GM12873 (cell line): ENCODE results near the gene CCDC197.

Experiments
- CTCF ChIP-seq: IDR thresholded peaks from 2 replicates; pipeline ENCODE4 v1.5.1; 2012; ENCODE audit warnings: low read depth, mild to moderate bottlenecking, moderate library complexity, low read length, control low read depth; ENCODE audit not compliant: insufficient read depth; ENCODE audit errors: missing control alignments

CCDC197 gene

GRCh38 chr14:94024549-94024948 is 27.4 kb downstream of the CCDC197 start:
- TF ChIP-seq CTCF: no peak

GRCh38 chr14:94025720-94026119 is 28.6 kb downstream of the CCDC197 start:
- TF ChIP-seq CTCF: no peak

DNA sequence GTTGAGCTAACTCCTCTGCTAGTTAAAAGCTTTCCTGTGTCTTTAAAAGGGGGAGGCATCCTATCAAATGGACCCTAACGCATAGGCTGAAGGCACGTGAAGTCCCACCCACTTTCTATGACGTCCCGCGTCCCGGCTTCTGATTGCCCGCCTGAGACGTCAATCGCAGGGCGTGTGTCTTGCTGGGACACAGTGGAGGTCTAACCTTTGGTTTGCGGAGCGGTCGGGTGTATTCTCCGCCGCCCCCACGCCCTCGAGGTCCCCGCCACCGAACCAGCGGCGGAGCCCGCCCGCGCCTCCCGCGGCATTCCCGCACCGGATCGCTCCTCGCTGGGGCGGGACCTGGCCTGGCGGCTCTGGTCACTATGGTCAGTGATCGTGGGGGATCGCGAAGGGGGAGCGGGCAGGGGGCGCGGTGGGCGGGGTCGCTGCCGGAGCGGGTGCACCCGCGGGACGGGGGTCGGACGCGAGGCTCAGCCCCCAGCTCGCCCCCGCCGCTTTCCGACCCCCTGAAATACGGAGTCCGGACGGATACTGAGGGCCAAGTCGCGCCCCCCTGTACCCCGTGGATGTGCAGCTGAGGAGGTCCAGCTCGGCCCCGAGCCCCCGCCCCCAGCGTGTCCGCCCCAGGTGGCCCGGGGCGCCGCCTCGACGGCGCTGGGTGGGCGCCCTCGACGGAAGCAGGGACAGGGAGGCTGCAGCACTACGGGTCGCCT is 29.2 kb downstream of the CCDC197 start, which contains the start of gene OTUB2:
TSS of gene OTUB2 (plus strand) at position 168 of the 716 bp plus-strand sequence. CDS start at position 366, 198 bp downstream.
- no peak for TF ChIP-seq CTCF

GRCh38 chr14:94026889-94027469 is 29.9 kb downstream of the CCDC197 start:
- TF ChIP-seq CTCF: no peak

- TF ChIP-seq CTCF: no peak
Observed at GRCh38 chr14:94027566-94028449, 30.7 kb downstream of the CCDC197 start.

- no peak for TF ChIP-seq CTCF
Observed at GRCh38 chr14:94028450-94028826, 31.3 kb downstream of the CCDC197 start.

DNA sequence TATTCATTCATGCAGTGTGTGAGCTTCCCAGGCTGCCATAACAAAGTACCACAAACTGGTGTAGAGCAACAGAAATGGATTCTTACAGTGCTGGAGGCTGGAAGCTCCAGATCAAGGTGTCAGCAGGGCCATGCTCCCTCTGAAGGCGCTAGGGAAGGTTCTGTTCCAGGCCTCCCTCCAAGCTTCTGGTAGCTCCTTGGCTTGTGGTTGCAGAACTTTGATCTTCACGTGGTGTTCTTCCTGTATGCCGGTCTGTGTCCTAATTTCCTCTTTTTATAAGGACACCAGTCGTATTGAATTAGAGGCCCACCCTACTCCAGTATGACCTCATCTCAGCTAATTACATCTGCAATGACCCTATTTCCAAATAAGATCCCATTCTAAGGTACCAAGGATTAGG is 32.2 kb downstream of the CCDC197 start:
- no peak for TF ChIP-seq CTCF
